Renal cortical epithelial cell (primary cell): ENCODE measurements around the gene SRRM4. TPM values are rescaled to one million over a fixed set of nuclear protein-coding genes. Genes with fewer than 3 reads are reported as not detected.

Source experiments
- DNase-seq: peaks from one replicate; pipeline ENCODE4 v3.0.0-alpha.2; 2011; ENCODE audit warnings: low read depth
- total RNA-seq: library from RNA; depleted of rRNA; stranded (reverse); fragments of >200 nt; gene quantifications from 2 replicates; pipeline ENCODE4 v1.2.3, GENCODE V29; 2014

SRRM4 gene, protein sequence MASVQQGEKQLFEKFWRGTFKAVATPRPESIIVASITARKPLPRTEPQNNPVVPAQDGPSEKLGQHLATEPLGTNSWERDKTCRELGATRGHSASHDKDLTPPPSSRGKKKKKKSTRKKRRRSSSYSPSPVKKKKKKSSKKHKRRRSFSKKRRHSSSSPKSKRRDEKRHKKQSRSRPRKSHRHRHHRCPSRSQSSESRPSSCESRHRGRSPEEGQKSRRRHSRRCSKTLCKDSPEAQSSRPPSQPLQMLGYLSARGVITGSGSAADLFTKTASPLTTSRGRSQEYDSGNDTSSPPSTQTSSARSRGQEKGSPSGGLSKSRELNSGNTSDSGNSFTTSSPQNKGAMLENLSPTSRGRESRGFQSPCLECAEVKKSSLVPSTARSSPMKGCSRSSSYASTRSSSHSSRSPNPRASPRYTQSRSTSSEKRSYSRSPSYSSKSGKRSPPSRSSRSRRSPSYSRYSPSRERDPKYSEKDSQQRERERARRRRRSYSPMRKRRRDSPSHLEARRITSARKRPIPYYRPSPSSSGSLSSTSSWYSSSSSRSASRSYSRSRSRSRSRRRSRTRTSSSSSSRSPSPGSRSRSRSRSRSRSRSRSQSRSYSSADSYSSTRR
- total RNA-seq: under 0.01 TPM in 1 of 2 replicates, not detected in the other

- no peak for DNase-seq
Observed at GRCh38 chr12:118981285-118982211, at the start of gene SRRM4. TSS of gene SRRM4 (plus strand) at chr12:118981541. CDS start at chr12:118981883, 342 bp downstream.

DNA sequence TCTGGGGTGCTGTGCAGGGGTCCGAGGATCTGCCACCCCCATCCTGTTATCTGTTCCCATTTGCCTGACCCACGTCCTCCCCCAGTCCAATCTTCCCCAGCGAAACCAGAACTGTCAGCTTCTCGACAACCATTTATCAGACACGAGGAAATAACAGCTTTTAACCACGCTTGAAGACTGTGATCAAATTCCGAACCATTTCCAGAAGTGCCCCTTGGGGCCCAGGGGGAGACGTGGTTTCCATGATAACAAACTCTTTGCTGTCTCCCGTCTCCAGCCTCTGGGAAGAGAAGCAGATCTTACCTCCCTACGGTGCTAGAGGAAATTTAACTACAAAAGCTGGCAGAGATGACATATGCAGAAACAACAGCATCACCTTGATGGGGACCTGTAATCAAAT, 35.1 kb upstream of the SRRM4 start:
- no peak for DNase-seq

- DNase-seq: no peak
Observed at GRCh38 chr12:118958520-118958919, 22.8 kb upstream of the SRRM4 start.

GRCh38 chr12:118959348-118959747, 22.0 kb upstream of the SRRM4 start:
- no peak for DNase-seq

DNA sequence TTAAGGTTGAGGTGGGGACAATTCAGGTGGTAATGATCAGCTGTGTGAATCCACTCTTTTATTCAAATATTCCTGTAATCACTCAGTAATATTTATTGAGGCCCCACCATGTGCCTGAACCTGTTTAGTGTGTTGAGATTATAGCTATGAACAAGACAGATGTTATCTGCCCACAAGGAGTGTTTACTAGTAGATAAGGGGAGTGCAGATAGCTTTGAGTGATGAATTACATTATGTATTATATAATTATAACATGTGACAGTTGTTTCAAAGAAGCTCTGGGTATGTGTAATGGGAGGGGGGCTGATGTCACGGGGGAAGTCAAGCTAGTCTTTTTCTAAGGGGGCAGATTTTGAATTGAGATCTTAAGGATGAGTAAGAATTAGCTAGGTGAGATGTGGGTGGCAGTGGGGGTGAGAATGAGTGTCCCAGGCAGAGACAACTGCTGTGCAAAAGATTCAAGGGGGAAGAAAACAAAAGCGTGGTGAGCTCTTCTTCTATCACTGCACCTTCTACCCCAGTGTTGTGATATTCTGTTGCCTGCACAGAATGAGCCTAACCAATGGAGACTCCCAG, 21.3 kb upstream of the SRRM4 start:
- no peak for DNase-seq

- no peak for DNase-seq
Observed at GRCh38 chr12:118960865-118961264, 20.5 kb upstream of the SRRM4 start.

- no peak for DNase-seq
Observed at GRCh38 chr12:118964988-118965387, 16.4 kb upstream of the SRRM4 start.

DNA sequence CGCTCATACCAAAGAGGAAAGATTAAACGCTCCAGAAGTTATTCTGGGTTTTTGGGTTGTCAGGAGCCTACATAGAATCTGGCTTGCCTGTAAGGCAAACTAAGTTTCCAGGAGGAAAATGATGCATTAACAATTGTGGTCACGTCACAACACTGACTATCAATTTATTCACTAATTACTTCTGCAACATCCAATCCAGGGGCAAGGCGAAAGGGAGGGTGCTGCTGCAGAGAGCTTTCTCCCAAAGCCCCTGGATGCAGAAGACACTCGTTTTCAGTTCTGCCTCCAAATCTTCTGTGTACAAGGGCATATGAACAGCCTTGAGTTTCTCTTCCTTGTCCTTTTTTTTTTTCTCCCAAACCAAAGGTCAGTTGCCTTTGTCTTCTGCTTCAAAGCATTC, 10.5 kb upstream of the SRRM4 start:
- DNase-seq: no peak

DNA sequence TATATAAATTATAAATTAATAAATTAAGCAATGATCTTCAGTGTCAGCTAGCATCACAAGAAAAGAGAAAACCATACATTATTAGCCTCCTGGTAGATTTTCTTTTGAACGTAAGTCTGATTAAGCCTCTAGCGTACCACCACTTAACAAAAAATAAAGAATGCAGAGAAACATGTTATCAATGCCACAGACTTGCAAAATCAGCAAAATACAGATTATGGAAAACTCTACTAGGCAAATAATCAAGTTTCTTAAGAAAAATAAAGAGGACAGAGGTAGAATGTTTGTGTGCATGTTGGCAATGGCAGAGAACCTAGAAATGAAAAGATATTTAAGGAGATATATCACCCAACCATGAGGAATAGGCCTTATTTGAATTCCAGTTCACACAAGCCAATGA, 8.4 kb upstream of the SRRM4 start:
- no peak for DNase-seq

- peak; percentile 39 for DNase-seq
Observed at GRCh38 chr12:118979763-118980406, 1.5 kb upstream of the SRRM4 start.

DNA sequence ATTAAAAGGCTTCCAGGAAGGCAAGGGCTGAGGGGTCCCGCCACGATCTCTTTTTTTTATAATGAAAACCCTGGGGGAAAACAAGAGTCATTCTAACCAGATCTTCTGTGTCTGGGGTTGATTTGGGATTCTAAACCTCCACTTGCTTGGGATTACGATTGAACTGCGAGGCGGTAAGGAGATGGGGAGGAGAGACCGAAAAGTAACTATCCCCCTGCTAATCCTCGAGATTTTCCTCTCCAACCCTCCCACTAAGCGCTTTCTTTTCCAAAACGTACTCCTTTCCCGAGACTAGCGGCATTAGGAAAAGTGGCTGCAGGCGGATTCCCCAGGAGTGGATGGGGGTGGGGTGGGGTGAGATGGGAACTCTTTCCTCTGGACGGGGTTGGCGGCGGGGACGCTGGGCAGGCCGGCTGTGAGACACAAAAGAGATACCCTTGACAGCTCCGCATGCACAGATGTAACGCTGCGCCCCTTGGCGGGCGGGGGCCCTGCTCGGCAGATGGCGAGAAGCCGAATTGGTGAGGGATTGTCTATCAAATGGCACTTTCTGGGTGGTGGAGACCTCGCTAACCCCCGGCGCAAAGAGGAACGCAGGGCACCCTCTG, 830 bp upstream of the SRRM4 start:
- DNase-seq: no peak

DNA sequence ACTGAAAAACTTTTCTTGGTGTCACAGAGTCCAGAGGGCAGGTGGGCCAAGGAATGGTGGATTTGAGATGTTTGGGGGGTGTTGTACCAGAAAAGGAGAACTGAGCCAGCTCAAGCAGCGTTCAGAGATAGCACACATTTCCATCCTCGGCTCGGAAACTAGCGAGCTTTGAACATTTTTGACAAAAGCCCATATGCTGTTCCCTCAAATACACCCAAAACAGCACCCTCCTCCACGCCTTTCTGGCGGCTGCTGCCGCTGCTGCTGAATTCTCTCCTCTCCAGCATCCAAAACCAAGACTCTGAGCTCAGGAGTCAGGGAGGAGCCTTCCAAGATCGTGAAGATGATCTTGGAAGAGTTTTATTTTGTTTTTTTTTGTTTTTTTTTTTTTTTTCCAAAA, 961 bp downstream of the SRRM4 start:
- DNase-seq: no peak

DNA sequence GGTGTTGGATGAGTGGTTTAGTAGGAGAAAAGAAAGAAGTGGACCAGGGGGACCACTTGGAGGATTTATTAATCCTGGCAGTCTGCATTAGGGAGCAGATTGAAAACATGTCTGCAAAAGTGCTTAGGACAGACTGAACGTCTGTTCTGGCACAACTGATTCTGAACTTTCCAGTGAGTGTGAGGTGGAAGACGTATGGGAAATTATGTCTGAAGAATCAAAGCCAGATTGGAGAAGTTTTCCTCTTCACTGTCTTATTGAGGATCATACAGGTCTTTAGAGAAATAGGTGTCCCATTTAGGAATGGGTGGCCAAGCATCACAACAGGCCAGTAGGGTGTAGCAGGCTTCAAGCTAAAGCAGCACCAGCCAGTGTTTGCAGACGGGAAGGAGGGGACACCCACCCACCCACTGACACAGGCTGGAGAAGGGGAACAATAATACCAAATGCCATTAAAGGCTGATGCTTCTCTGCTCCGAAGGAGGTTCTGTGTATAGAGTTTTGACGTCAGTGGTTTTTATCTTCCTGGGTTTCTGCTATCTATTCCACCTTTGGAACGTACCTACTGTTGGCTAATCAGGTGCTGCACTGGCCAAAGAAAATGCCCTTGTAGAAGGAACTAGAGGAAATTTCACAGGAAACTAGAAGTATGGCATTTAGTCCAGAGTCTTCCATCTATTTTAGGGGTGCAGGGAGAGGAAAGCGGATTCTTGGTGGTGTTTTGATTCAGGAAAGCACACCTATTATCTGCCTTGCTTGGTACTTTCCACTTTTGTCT, 1.8 kb downstream of the SRRM4 start:
- DNase-seq: no peak

DNA sequence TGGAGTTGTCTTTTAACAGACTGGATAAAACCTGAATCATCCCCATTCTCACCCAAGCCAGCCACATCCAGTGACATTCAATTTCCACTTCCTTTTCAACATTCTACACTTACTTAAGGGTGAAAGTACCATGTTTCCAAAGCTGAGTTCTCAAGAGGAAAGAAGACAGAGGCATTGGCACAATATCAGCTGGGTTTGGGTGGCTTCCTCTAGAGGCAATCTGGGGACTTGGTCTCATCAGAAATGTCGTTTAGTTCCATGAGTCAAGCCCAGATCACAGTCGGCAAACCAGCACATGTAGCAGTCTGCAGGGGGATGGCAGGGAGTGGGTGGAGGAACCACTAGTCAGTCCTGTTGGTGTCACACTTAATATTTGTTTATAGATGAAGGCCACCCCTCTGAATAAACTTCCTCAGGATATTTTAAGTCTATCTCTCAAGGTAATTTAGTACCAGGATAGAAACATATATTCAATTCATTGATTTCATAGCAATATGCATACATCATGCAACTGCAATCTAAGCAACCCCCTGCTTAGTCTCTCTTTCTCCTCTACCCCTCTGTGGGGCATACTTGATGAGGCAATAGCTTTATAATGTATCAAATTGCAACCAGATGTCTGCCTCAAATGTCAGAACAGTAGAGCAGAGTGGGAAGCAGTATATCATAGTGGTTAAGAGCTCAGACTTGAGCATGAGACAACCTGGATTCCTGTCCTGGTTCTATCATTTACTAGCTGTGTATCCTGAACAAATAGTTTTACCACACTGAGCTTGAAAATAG, 3.0 kb downstream of the SRRM4 start:
- no peak for DNase-seq

DNA sequence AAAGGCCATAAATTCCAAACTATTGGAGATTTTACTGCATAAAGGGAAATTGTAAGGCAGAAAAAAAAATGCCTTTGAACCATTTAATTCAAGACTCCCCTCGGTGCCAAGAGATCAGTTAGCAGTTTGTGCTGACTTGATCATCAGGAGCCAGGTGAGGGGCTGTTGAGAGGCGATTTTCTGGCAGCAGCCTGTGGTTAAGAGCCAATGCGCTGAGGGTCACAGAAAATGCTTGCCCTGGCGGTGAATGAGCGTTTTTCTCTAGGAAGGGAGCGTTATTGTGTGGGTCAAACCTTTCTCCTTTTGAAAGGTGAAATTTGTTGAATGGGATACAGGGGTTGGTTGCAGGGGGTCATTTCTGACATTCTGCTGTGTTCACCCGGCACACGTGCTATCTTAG, 4.7 kb downstream of the SRRM4 start:
- DNase-seq: no peak

GRCh38 chr12:118999107-118999506, 17.8 kb downstream of the SRRM4 start:
- DNase-seq: no peak

GRCh38 chr12:119005085-119005484, 23.7 kb downstream of the SRRM4 start:
- DNase-seq: no peak

DNA sequence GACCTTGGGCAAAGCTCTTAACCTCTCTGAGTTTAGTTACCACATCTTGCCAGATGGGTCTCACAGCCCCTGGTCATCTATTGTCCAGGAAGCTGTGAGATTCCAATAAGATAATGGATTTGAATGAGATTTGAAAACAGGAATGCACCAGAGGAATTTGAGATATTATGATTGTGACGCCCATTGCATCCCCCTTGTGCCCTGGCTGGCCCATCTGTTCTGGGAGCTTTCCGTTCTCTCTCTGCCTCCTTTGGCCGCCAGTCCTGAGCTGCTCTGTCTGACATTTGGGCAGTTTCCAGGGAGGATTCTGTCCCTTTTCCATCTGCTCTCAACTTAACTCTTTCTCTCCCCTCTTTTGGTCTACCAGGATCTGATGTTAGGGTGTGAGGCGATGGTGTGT, 24.6 kb downstream of the SRRM4 start:
- DNase-seq: no peak

GRCh38 chr12:119006746-119007145, 25.4 kb downstream of the SRRM4 start:
- DNase-seq: no peak
